Gastrocnemius medialis (tissue), 4 donors: ENCODE measurements around the gene ARHGAP6. TPM values are rescaled to one million over a fixed set of nuclear protein-coding genes. Genes with fewer than 3 reads are reported as not detected.

Source experiments
- ATAC-seq, 2 donors: fragments of 150-250 bp; one replicate each; pipeline ENCODE4 v1.9.1; 2016
- DNase-seq, 2 donors: peaks; one replicate each; pipeline ENCODE4 v3.0.0-alpha.2; 2019
- H3K27ac ChIP-seq, 4 donors: fragments of 200-600 bp; sonication (generic); 1 replicate in 1 of 4; 2 replicates in 3 of 4; pipeline ENCODE4 v1.5.1; 2016 to 2018; ENCODE audit warnings: mild to moderate bottlenecking in 2 of 4, moderate library complexity in 1 of 4
- H3K27me3 ChIP-seq, 3 donors: fragments of 200-600 bp; sonication (generic) in 2 of 3; 1 replicate in 1 of 3; 2 replicates in 2 of 3; pipeline versions ENCODE4 v1.5.1 to v1.6.0; 2016 to 2019; ENCODE audit warnings: mild to moderate bottlenecking in 1 of 3, moderate library complexity in 1 of 3
- H3K36me3 ChIP-seq, 2 donors: fragments of 200-600 bp; sonication (generic) in 1 of 2; one replicate each; pipeline ENCODE4 v1.5.1; 2017 to 2018
- H3K4me1 ChIP-seq, 2 donors: fragments of 200-600 bp; sonication (generic) in 1 of 2; one replicate each; pipeline ENCODE4 v1.5.1; 2016 to 2017; ENCODE audit warnings: mild to moderate bottlenecking in 2 of 2
- H3K4me3 ChIP-seq, 4 donors: fragments of 200-600 bp; sonication (generic) in 3 of 4; 1 replicate in 1 of 4; 2 replicates in 3 of 4; pipeline ENCODE4 v1.5.1; 2016 to 2019; ENCODE audit warnings: mild to moderate bottlenecking in 2 of 4
- H3K9me3 ChIP-seq, 3 donors: fragments of 200-600 bp; sonication (generic) in 2 of 3; 1 replicate in 1 of 3; 2 replicates in 2 of 3; pipeline ENCODE4 v1.5.1; 2016 to 2019
- POLR2A ChIP-seq, 2 donors: fragments of 450-650 bp; IDR thresholded peaks; one replicate each; pipeline ENCODE4 v1.6.1; 2017; ENCODE audit warnings: antibody characterized with exemption in 2 of 2, mild to moderate bottlenecking in 2 of 2, moderate library complexity in 2 of 2
- in situ Hi-C, 4 donors: fragments of 200-750 bp; cut with MboI; loops; one replicate each; pipeline versions ENCODE4 v1.15.0 to v1.8.0; 2017; ENCODE audit warnings: low sequenced_read_pairs in 4 of 4
- intact Hi-C: fragments of 100-400 bp; cut with DNase I; formaldehyde crosslinking; loops from one replicate; pipeline ENCODE4 v1.15.1; 2023; ENCODE audit warnings: low total_unique reads
- total RNA-seq, 4 donors: library from RNA; depleted of rRNA; stranded (reverse); fragments of >200 nt; gene quantifications; one replicate each; pipeline versions ENCODE4 v1.1.0 to v1.2.3, GENCODE V29; 2016
- TF ChIP-seq, protein P1 (sequence below), 5 experiments: fragments of 450-650 bp in 3 of 5; fragments of 200-600 bp in 2 of 5; sonication (generic) in 2 of 5; IDR thresholded peaks in 4 of 5; conservative IDR thresholded peaks in 1 of 5; 1 replicate in 4 of 5; 2 replicates in 1 of 5; pipeline ENCODE4 v1.5.1; 2016 to 2019; ENCODE audit warnings: antibody characterized with exemption in 5 of 5, mild to moderate bottlenecking in 3 of 5, moderate library complexity in 3 of 5

The ARHGAP6 gene
- total RNA-seq, 4 donors from 2014 or later: 10.7 to 18.0 (median 14.9) TPM

DNA sequence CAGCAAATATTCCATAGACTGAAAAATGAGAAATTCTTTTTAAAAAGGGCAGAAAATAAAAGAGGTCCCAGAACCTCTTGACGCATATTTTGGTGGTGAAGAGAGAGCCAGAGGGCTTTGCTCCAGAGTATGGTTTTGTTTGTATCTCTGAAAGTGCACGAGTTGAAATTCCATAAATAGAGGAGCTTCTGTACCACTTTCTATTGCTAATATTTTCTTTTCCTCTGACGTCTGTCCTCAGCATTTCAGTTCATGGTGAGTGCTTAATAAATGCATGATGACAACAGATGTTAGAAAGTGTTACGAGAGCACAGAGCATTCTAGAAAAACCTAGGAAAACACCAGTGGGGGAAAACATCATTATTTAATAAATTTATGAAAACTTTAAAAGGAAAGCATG is 227.0 kb downstream of the ARHGAP6 start:
- no peaks in the 10 kb centered on the region for H3K9me3 ChIP-seq
- H3K27me3 ChIP-seq: no peaks in the 10 kb centered on the region
- intact Hi-C loops: no loop called here
- H3K4me1 ChIP-seq: peaks cover 6% of the 10 kb centered on the region in 2 donors
- H3K4me3 ChIP-seq: no peak overlapping the region
- ATAC-seq (no peak), DNase-seq (no peak)
- TF ChIP-seq, protein P1, sequence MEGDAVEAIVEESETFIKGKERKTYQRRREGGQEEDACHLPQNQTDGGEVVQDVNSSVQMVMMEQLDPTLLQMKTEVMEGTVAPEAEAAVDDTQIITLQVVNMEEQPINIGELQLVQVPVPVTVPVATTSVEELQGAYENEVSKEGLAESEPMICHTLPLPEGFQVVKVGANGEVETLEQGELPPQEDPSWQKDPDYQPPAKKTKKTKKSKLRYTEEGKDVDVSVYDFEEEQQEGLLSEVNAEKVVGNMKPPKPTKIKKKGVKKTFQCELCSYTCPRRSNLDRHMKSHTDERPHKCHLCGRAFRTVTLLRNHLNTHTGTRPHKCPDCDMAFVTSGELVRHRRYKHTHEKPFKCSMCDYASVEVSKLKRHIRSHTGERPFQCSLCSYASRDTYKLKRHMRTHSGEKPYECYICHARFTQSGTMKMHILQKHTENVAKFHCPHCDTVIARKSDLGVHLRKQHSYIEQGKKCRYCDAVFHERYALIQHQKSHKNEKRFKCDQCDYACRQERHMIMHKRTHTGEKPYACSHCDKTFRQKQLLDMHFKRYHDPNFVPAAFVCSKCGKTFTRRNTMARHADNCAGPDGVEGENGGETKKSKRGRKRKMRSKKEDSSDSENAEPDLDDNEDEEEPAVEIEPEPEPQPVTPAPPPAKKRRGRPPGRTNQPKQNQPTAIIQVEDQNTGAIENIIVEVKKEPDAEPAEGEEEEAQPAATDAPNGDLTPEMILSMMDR (IDR thresholded peaks at IDR 0.05 in 4 of 5, conservative IDR thresholded peaks at IDR 0.05 in 1 of 5): no peak
- TF ChIP-seq POLR2A (IDR thresholded peaks at IDR 0.05): no peak
- in situ Hi-C loops: no loop called here
- no peaks in the 10 kb centered on the region for H3K36me3 ChIP-seq
- H3K27ac ChIP-seq: peak overlapping the region; percentile 26 to 56 (median 44)

DNA sequence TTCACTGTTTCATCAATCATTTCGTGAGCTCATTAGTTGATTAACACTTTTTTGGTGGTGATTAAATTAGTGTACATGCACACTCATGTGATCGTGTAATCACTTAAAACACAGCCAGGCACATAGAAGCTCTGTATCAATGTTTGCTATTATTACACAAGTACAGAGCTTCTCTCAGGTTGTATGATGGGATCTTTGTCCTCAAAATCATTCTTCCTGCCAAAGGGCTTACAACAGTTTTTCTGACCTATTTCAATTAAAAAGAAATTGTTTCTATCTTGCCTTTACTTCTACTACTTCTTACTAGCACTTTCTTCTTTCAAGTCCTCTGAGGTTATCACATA is 227.4 kb downstream of the ARHGAP6 start:
- Histone ChIP-seq H3K4me3 (no peak overlapping the region), H3K36me3 (no peaks in the 10 kb centered on the region), H3K27me3 (no peaks in the 10 kb centered on the region), H3K27ac (peak overlapping the region; percentile 26 to 56 (median 44)), H3K9me3 (no peaks in the 10 kb centered on the region), H3K4me1 (peaks cover 6% of the 10 kb centered on the region in 2 donors)
- in situ Hi-C loops (no loop called here), intact Hi-C loops (no loop called here)
- ATAC-seq (no peak), DNase-seq (no peak)
- TF ChIP-seq POLR2A (IDR thresholded peaks at IDR 0.05): no peak
- TF ChIP-seq, protein P1 (IDR thresholded peaks at IDR 0.05 in 4 of 5, conservative IDR thresholded peaks at IDR 0.05 in 1 of 5): no peak

DNA sequence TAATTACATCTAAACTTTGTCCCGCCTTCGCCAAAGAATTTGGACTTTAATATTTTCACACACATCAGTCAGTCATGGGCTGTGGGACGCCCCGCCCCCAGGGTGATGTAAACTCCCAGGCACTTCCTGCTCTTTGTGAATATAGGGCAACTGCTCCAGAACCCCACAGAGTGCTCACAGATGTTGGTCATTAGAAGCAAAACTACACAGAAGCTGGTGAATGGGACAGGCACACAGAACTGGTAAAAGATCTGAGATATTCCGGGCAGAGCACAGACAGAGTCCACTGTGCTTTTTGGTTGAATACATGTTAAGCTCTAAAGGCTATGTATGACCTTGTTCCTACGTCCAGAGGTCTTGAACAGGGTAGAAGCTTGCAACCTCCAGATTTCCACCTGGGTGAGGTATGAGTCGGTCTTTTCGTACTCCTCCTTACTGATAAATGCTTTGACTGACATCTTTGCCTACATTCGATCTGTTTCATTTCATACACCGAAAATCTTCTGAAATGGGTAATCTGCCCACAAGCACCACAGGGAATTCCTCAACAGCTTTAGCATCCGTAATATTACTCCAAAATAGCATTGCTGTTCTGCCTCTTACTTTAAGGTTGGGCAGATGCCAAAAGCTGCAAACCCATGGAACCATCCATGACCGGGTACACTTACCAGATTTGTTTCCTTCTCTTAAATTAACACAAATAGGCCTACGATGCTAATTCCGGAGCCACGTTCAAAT is 227.9 kb downstream of the ARHGAP6 start:
- DNase-seq: peak in 1 of 2 donors; percentile 21
- no peak for ATAC-seq
- Histone ChIP-seq H3K9me3 (no peaks in the 10 kb centered on the region), H3K4me1 (peaks cover 6% of the 10 kb centered on the region in 2 donors), H3K4me3 (no peak overlapping the region), H3K27ac (peak overlapping the region; percentile 26 to 56 (median 44)), H3K27me3 (no peaks in the 10 kb centered on the region), H3K36me3 (no peaks in the 10 kb centered on the region)
- in situ Hi-C loops (no loop called here), intact Hi-C loops (no loop called here)
- peak in 1 of 2 donors; percentile 10 for TF ChIP-seq POLR2A (IDR thresholded peaks at IDR 0.05)
- TF ChIP-seq, protein P1 (IDR thresholded peaks at IDR 0.05 in 4 of 5, conservative IDR thresholded peaks at IDR 0.05 in 1 of 5): no peak

DNA sequence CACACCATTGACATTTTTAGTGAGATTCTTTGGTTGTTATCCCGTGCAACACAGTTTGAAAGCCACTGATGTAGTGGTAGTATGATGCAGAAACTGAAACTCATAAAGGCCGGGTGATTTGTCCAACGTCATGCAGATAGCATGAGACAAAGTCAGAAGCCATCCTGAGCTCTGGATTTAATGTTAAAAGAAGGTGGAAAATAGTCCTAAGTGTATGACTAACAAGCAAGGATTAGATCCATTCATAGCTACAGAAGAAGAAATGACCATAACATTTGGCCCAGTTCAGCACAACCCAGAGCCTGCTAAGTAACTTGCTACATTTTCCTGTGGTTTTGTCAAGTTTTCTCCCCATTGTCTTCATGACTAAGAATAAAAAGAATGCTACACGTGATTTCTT is 230.2 kb downstream of the ARHGAP6 start:
- TF ChIP-seq, protein P1 (IDR thresholded peaks at IDR 0.05 in 4 of 5, conservative IDR thresholded peaks at IDR 0.05 in 1 of 5): no peak
- TF ChIP-seq POLR2A (IDR thresholded peaks at IDR 0.05): no peak
- no peaks in the 10 kb centered on the region for H3K36me3 ChIP-seq
- DNase-seq (no peak), ATAC-seq (no peak)
- H3K4me3 ChIP-seq: no peak overlapping the region
- intact Hi-C loops (no loop called here), in situ Hi-C loops (no loop called here)
- no peaks in the 10 kb centered on the region for H3K9me3 ChIP-seq
- no peak overlapping the region for H3K27ac ChIP-seq
- peaks cover 5 to 6% of the 10 kb centered on the region in 2 donors for H3K4me1 ChIP-seq
- no peaks in the 10 kb centered on the region for H3K27me3 ChIP-seq
